ENCODE measurements around the gene CCIN. TPM values are rescaled to one million over a fixed set of nuclear protein-coding genes. Genes with fewer than 3 reads are reported as not detected.

The CCIN gene
- total RNA-seq, 2 donors from 2014 or later: 0.32 TPM; not detected in 1

GRCh38 chr9:36163049-36163785 lies 6.0 kb upstream of the CCIN start:
- no peak for DNase-seq
- no peak for TF ChIP-seq CTCF (IDR thresholded peaks at IDR 0.05)
- Histone ChIP-seq H3K9ac (ENCODE audit: low read depth in 2 of 2, low read length in 2 of 2) (no peak overlapping the region), H3K4me1 (peaks cover 3% of the 10 kb centered on the region), H3K27me3 (no peaks in the 10 kb centered on the region), H3K36me3 (no peaks in the 10 kb centered on the region), H3K9me3 (no peaks in the 10 kb centered on the region), H3K27ac (peak overlapping the region; percentile 60), H3K4me3 (no peak overlapping the region)
- intact Hi-C loops (cut with DNase I): no loop called here

GRCh38 chr9:36163786-36164170 lies 5.4 kb upstream of the CCIN start:
- H3K4me3 ChIP-seq: no peak overlapping the region
- peaks cover 3% of the 10 kb centered on the region for H3K4me1 ChIP-seq
- intact Hi-C loops (cut with DNase I): no loop called here
- H3K36me3 ChIP-seq: no peaks in the 10 kb centered on the region
- no peak overlapping the region for H3K9ac ChIP-seq (ENCODE audit: low read depth in 2 of 2, low read length in 2 of 2)
- TF ChIP-seq CTCF (IDR thresholded peaks at IDR 0.05): no peak
- H3K9me3 ChIP-seq: no peaks in the 10 kb centered on the region
- DNase-seq: no peak
- peak overlapping the region; percentile 60 for H3K27ac ChIP-seq
- no peaks in the 10 kb centered on the region for H3K27me3 ChIP-seq

GRCh38 chr9:36164372-36164771 lies 4.8 kb upstream of the CCIN start:
- intact Hi-C loops (cut with DNase I): no loop called here
- peaks cover 3% of the 10 kb centered on the region for H3K4me1 ChIP-seq
- H3K9ac ChIP-seq (ENCODE audit: low read depth in 2 of 2, low read length in 2 of 2): no peak overlapping the region
- H3K27ac ChIP-seq: no peak overlapping the region
- DNase-seq: no peak
- no peaks in the 10 kb centered on the region for H3K9me3 ChIP-seq
- no peak overlapping the region for H3K4me3 ChIP-seq
- H3K36me3 ChIP-seq: no peaks in the 10 kb centered on the region
- no peak for TF ChIP-seq CTCF (IDR thresholded peaks at IDR 0.05)
- H3K27me3 ChIP-seq: no peaks in the 10 kb centered on the region

- Histone ChIP-seq H3K4me3 (no peak overlapping the region), H3K36me3 (no peaks in the 10 kb centered on the region), H3K27me3 (no peaks in the 10 kb centered on the region), H3K4me1 (peaks cover 3% of the 10 kb centered on the region), H3K27ac (no peak overlapping the region), H3K9ac (ENCODE audit: low read depth in 2 of 2, low read length in 2 of 2) (no peak overlapping the region), H3K9me3 (no peaks in the 10 kb centered on the region)
- DNase-seq: no peak
- intact Hi-C loops (cut with DNase I): no loop called here
- no peak for TF ChIP-seq CTCF (IDR thresholded peaks at IDR 0.05)
Observed at GRCh38 chr9:36164989-36165388, 4.2 kb upstream of the CCIN start.

GRCh38 chr9:36165826-36166167 lies 3.4 kb upstream of the CCIN start:
- Histone ChIP-seq H3K36me3 (no peaks in the 10 kb centered on the region), H3K4me1 (peaks cover 3% of the 10 kb centered on the region), H3K9me3 (no peaks in the 10 kb centered on the region), H3K27me3 (no peaks in the 10 kb centered on the region), H3K4me3 (peak overlapping the region; percentile 46), H3K9ac (ENCODE audit: low read depth in 2 of 2, low read length in 2 of 2) (peak overlapping the region in 1 of 2 donors; percentile 17), H3K27ac (peak overlapping the region; percentile 65)
- no peak for DNase-seq
- intact Hi-C loops (cut with DNase I): loop anchor here (2.0 kb wide), 1 partner anchor 63 kb away; no protein-coding TSS in a partner anchor
- TF ChIP-seq CTCF (IDR thresholded peaks at IDR 0.05): no peak
